ENCODE measurements around the gene MAP3K4. TPM values are rescaled to one million over a fixed set of nuclear protein-coding genes. Genes with fewer than 3 reads are reported as not detected.
A peak's percentile ranks its signal among the peaks of the same experiment; 100 is the strongest.

Gene MAP3K4
- total RNA-seq: 17.2 TPM

- peak; percentile 71 to 84 (median 78) for DNase-seq (ENCODE audit: low read depth in 2 of 3, low spot score in 2 of 3)
Observed at GRCh38 chr6:160991406-160992060, at the start of gene MAP3K4. Gene MAP3K4 (plus strand): TSS chr6:160991769. CDS start chr6:160991932, 163 bp downstream.

- DNase-seq (ENCODE audit: low read depth in 2 of 3, low spot score in 2 of 3): no peak
Observed at GRCh38 chr6:160943997-160944396, 47.6 kb upstream of the MAP3K4 start.

GRCh38 chr6:160945516-160946177 lies 45.9 kb upstream of the MAP3K4 start:
- no peak for DNase-seq (ENCODE audit: low read depth in 2 of 3, low spot score in 2 of 3)

- no peak for DNase-seq (ENCODE audit: low read depth in 2 of 3, low spot score in 2 of 3)
Observed at GRCh38 chr6:160949531-160949930, 42.0 kb upstream of the MAP3K4 start.

- no peak for DNase-seq (ENCODE audit: low read depth in 2 of 3, low spot score in 2 of 3)
Observed at GRCh38 chr6:160950507-160950906, 41.1 kb upstream of the MAP3K4 start.

- DNase-seq (ENCODE audit: low read depth in 2 of 3, low spot score in 2 of 3): no peak
Observed at GRCh38 chr6:160951187-160952030, 40.2 kb upstream of the MAP3K4 start.

- no peak for DNase-seq (ENCODE audit: low read depth in 2 of 3, low spot score in 2 of 3)
Observed at GRCh38 chr6:160952633-160953281, 38.8 kb upstream of the MAP3K4 start.

GRCh38 chr6:160955508-160956295 lies 35.9 kb upstream of the MAP3K4 start:
- DNase-seq (ENCODE audit: low read depth in 2 of 3, low spot score in 2 of 3): no peak

- no peak for DNase-seq (ENCODE audit: low read depth in 2 of 3, low spot score in 2 of 3)
Observed at GRCh38 chr6:160956300-160957035, 35.1 kb upstream of the MAP3K4 start.

- no peak for DNase-seq (ENCODE audit: low read depth in 2 of 3, low spot score in 2 of 3)
Observed at GRCh38 chr6:160959726-160960435, 31.7 kb upstream of the MAP3K4 start.

GRCh38 chr6:160960839-160961238 lies 30.7 kb upstream of the MAP3K4 start:
- no peak for DNase-seq (ENCODE audit: low read depth in 2 of 3, low spot score in 2 of 3)

GRCh38 chr6:160962835-160963623 lies 28.5 kb upstream of the MAP3K4 start:
- no peak for DNase-seq (ENCODE audit: low read depth in 2 of 3, low spot score in 2 of 3)

GRCh38 chr6:160963651-160964050 lies 27.9 kb upstream of the MAP3K4 start:
- no peak for DNase-seq (ENCODE audit: low read depth in 2 of 3, low spot score in 2 of 3)

- DNase-seq (ENCODE audit: low read depth in 2 of 3, low spot score in 2 of 3): no peak
Observed at GRCh38 chr6:160965893-160966292, 25.7 kb upstream of the MAP3K4 start.

GRCh38 chr6:160966493-160967229 lies 24.9 kb upstream of the MAP3K4 start:
- DNase-seq (ENCODE audit: low read depth in 2 of 3, low spot score in 2 of 3): no peak

GRCh38 chr6:160967351-160967750 lies 24.2 kb upstream of the MAP3K4 start:
- DNase-seq (ENCODE audit: low read depth in 2 of 3, low spot score in 2 of 3): no peak

- DNase-seq (ENCODE audit: low read depth in 2 of 3, low spot score in 2 of 3): no peak
Observed at GRCh38 chr6:160967833-160968232, 23.7 kb upstream of the MAP3K4 start.
